Left ventricle myocardium superior (tissue), 1 donor: Measurements from ENCODE around the gene LPAR1. TPM values are rescaled to one million over a fixed set of nuclear protein-coding genes. Genes with fewer than 3 reads are reported as not detected.
"Not testable (repeated sequence)": the region's sequence is repeated elsewhere in the genome, so short reads cannot be mapped to it uniquely, and the experiment has no call there.

Experiments
- ATAC-seq: fragments of 200-7000 bp; cut with Tn5 transposase; one replicate; pipeline ENCODE4 v1.9.1; 2020; ENCODE audit warnings: mild to moderate bottlenecking, moderate library complexity
- DNase-seq: peaks from one replicate; pipeline ENCODE4 v3.0.0-alpha.2; 2020
- intact Hi-C: fragments of 100-400 bp; cut with micrococcal nuclease; formaldehyde crosslinking; loops from one replicate; pipeline ENCODE4 v1.11.0; 2022
- long read RNA-seq: library from polyadenylated mRNA; unstranded; transcript quantifications from one replicate; pipeline ENCODE4 v2.0.0, GENCODE V29; 2021
- total RNA-seq: library from RNA; stranded (reverse); fragmentation: NEBNext Ultra II Directional; extraction: Animal tissue kit (Norgen Biotek cat#: 25700); gene quantifications from one replicate; pipeline ENCODE4 v1.2.1, GENCODE V29; 2021
- donor health status: DM: no; HTN: yes; CAD: no; lungs with severe emphysema.

The LPAR1 gene, protein sequence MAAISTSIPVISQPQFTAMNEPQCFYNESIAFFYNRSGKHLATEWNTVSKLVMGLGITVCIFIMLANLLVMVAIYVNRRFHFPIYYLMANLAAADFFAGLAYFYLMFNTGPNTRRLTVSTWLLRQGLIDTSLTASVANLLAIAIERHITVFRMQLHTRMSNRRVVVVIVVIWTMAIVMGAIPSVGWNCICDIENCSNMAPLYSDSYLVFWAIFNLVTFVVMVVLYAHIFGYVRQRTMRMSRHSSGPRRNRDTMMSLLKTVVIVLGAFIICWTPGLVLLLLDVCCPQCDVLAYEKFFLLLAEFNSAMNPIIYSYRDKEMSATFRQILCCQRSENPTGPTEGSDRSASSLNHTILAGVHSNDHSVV
- 9.3 TPM for total RNA-seq
- long read RNA-seq, partial matches to known transcripts, result 1 of 19 reads
- long read RNA-seq, other reads (novel, unspliced or antisense), result 17 of 19 reads

DNA sequence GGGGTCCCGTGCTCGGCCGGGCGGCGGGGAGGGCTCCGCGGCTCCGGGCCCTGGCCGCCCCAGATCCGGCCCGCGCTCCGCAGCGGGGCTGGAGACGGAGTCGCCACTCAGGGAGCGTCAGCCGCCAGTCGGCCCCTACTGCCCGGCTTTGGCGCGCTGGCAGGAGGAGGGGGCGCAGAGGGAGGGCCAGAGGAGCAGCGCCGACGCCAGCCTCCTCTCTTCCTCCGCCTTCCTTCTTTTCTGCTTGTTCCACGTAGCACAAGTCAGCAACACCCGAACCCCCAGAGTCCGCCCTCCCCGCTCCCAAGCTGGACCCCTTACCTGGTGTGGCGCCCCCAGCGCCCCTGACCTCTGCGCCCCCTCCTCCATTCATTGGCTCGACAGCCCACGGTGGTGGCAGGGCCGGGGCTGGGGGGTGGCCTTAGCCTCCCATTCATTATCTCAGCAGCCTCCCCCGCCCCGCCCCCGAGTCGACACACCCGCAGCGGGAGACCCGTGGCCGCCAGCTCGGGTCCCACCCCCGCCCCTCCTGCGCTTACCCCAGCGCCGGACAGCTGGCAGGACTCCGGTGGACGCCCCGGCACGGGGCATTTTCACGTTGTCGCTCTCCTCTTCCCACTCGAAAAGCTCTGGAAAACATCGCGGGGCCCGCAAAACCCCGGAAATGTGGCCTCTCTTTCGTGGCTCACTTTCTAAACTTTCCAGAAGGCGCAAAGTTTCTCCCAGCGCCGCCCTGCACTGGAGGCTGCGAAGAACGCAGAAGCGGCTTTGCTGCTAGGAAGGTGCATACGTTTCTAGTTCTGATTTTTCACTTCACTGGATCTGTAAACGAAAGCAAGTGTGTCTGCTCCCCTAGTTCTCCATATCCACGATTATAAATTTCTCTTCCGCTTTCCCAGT is at the start of gene LPAR1:
LPAR1 (minus strand) TSS at position 140 of the 900 bp plus-strand sequence. CDS start 66,353 bp downstream, outside the sequence.
- intact Hi-C loops, result no loop called here
- DNase-seq (peak; percentile 79), ATAC-seq (peak; percentile 73)

DNA sequence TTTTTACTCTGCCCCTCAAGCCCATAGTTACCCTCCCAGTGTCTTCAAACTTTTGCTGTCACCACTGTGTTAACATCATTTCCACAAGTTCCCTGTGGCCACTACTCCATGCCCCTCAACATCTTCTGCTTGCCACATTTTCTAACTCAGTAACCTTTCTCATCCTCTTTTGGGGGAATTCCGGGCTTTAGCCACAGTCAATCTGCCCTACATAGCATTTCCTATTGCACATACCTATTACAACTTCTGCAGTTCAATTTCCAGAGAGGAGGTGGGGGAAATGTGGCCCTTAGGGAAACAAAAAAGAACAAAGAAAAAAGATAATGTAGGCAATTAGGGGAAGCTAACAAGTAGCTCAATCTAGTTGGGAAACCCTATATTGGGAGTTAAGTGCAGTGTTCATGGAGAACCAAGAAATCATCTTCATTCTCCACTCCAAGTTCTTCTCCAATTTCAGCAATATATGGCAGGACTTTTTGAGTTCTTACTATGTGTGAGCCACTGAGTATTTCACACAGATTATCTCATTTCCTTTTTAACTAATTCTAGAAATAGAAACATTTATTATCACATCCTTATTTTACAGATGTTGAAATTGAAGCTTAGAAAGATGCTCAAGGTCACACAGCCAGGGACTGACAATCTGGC is 40.2 kb upstream of the LPAR1 start:
- ATAC-seq (no peak), DNase-seq (no peak)
- intact Hi-C loops, result no loop called here

DNA sequence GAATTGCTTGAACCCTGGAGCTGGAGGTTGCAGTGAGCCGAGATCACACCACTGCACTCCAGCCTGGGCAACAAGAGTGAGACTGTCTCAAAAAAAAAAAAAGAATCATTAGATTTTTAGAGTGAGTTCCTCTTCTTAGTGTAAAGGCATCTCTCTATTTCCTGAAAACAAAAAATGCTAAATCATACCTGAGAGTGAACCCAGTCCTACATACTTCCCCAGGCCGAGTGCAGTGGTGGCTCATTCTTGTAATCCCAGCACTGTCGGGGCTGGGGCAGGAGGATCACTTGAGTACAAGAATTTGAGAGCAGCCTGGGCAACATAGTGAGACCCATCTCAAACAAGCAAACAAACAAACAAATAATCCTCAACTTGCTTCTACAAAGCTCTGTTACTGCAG is 38.2 kb upstream of the LPAR1 start:
- intact Hi-C loops, result no loop called here
- ATAC-seq (no peak), DNase-seq (no peak)

DNA sequence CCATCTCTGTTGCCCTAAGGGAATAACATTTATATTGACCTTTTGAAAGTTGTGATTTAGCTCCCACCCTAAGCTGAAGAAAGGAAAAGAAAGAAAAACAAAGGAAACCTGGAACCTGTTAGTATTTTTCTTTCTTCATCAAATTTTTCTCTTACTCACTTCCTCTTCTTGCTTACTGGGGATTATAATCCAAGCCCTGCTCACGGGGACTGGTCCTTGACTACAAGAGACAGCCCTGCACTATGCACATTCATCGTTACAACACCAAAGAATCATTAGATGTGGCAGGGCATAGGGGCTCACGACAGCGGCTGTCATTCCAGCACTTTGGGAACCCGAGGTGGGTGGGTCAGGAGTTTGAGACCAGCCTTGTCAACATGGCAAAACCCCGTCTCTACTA is 37.8 kb upstream of the LPAR1 start:
- DNase-seq (no peak), ATAC-seq (no peak)
- intact Hi-C loops, result no loop called here

DNA sequence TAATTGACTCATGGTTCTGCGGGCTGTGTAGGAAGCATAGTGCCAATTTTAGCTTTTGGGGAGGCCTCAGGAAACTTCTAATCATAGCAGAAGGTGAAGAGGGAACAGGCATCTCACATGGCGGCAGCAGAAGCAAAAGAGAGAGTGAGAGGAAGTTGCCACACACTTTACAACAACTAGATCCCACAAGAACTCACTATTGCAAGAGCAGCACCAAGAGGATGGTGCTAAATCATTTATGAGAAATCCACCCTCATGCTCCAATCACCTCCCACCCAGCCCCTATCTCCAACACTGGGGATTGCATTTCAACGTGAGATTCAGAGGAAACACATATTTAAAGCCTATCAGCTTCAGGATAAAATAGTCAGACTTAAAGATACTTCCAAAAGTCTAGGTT is 36.1 kb upstream of the LPAR1 start:
- intact Hi-C loops, result no loop called here
- no peak for DNase-seq
- ATAC-seq, result no peak

DNA sequence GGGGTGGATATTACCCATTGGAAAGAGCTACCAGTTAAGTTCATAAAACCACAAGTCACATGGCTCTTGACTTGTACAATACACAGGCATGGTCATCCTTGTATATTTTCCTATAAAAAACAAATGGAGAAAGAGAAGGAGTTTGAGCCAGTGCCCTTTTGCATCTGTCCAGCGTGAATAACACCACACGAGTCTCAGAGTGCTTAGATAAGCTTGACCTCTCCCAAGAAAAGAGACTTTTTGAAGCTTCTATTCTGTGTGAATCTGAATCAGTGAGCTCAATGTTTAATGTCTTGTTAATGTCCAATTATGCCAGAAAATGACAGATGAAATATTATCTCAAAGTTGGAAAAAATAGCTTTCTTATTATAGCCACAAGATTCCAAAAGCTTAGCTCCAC is 30.9 kb upstream of the LPAR1 start:
- intact Hi-C loops, result no loop called here
- DNase-seq, result no peak
- ATAC-seq, result no peak

DNA sequence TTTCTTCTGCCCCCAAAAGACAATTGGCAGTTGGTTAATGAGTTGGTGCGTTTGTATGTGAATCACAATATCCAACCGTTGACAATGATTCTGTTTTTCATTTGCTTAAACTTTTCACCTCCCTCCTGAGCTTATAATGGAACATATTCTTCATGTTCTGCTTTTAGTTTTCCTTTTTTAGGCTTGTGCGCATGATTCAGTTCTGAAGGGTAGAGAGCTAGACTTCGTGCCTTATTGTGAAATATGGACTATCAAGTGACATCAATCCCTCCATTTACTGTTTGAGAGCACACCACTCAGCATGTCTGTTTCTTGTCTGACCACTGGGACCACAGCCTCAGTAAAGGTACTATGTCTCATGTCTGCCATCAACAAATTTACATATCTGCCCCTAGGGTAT is 30.5 kb upstream of the LPAR1 start:
- intact Hi-C loops, result no loop called here
- ATAC-seq (peak; percentile 35), DNase-seq (no peak)

DNA sequence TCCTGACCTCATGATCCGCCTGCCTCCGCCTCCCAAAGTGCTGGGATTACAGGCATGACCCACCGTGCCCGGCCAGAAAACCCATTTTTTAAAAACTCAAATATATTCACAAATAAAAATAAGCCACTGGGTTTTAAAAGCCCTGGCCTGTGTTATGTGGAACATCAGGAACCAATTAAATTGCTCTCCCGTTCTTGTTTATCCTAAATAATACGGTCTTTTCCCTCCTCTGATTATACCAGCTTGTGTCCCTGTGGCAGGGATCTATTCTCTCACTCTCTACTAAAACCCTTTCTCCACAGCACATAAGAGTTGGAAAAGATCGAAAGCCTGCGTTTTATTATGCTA is 30.1 kb upstream of the LPAR1 start:
- intact Hi-C loops, result no loop called here
- ATAC-seq (peak; percentile 10), DNase-seq (no peak)

DNA sequence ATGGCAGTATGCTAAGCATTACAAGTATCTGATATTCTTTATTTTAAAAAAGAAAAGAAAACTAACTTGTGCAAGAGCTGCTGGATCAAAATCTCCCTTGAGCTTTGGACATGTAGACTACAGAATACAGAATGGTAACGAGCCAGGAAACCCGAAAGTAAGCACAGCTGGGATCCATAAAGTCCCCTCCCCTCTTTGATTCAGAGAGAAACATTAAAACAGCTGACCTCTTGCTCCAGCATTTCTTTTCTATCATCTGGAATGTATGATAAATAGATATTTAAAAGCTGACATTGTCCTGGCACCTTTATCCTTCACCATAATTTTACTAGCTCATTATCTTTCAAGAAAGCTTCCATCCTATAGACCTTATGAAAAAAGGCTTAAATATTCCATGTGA is 28.2 kb upstream of the LPAR1 start:
- ATAC-seq, result peak; percentile 79
- intact Hi-C loops, result no loop called here
- no peak for DNase-seq

DNA sequence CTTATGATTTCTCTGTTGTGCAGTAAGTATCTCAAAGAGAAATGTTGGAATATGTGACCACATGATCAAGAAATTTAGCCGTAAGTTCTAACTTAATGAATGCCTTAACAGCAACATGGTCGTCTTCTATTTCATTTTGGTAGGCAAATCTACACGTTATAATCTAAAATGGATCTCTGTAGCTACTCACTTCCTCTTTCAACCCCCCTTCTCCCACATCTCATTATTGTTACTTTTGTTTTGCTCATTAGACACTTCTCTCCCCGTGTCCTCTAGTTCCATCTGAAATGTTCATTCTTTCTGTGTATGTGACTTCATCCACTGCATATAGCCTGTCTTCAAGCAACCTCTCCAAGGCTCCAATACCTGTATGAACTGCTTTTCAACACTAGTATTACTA is 27.1 kb upstream of the LPAR1 start:
- DNase-seq (no peak), ATAC-seq (no peak)
- intact Hi-C loops, result no loop called here

DNA sequence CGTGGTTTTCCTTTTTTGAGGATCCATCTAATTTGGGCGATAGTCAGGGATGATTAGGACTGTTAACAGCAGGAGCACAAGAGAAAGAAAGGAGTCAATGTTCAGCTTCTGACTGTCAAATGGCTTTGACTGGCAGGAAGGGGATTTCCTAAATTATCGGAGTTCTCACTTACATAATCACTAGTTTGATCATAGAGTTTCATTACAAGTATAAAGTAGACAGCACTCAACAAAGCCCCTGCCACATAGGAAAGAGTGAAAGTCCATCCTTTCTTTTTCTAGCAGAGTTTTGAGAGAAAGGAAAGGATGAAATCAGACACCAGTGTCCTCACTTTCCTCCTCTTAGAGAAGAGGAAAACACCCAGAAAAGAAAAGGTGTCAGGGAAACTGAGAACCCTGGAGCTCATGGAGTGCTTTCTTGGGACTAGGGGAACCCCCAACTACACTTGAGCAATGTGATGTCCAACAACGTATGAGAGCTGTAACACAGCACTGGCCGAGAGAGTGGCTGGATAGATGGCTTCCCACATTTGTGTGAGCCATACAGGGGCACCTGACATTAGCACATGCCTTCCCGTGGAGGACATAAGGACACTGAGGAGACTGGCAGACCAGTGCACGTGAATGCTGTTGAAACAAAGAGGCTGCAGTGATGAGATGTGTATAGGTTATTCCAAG is 26.0 kb upstream of the LPAR1 start:
- no peak for DNase-seq
- ATAC-seq, result no peak
- intact Hi-C loops, result no loop called here

DNA sequence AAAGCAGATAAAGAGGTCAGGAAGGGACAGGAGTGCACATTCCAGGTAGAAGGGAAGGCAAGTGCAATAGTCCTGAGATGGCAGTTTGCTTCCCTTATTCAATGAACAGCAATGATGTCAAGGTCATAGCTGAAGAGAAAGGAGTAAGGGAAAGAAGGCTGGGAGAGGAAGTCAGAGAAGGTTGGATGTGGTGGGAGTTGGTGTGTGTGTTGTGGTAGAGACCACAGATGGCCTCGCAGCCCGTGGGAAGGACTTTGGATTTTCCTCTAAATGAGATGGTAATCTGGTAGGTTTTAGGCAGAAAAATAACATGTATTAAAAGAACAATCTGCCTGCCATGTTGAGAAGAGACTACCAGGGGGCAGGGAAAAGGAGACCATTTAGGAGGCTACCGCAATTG is 25.1 kb upstream of the LPAR1 start:
- DNase-seq (no peak), ATAC-seq (no peak)
- intact Hi-C loops, result no loop called here

DNA sequence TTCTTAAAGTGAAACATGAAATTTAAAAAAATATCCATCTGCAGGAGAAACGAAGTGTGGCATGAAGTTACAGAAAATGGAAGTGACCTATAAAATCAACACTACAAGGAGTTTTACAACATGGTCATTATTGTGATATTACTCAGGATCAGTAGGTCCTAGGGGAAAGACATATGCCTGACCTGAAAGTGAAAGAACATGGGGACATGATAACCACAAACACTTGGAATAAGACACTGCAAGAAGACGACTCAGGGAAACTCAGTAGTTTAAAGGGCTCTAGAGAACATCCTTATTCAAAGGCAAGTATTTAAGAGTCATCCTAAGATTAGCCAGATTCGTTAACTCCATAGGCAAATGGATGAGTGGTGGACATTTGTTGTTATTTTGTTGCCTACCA is 19.9 kb upstream of the LPAR1 start:
- intact Hi-C loops, result no loop called here
- DNase-seq, result no peak
- no peak for ATAC-seq

DNA sequence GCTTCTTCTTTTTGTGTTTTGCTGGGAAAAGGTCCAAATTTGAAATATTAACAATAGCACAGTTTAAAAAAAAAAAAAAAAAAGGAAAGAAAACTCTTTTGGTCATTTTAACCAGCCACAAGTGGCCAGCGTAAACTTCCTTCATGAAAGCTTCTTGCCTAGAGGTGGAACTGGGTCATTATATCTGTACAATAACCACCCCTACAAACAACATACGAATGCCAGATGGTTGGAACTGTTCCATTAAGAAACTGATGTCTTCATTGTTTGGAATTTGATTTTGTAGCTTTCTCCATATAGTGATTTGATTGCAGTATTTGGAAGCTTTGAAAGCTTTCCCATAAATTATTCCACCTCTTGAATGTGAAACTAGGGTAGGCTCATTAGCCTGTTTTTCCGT is 18.3 kb upstream of the LPAR1 start:
- intact Hi-C loops, result no loop called here
- DNase-seq, result no peak
- ATAC-seq, result no peak

DNA sequence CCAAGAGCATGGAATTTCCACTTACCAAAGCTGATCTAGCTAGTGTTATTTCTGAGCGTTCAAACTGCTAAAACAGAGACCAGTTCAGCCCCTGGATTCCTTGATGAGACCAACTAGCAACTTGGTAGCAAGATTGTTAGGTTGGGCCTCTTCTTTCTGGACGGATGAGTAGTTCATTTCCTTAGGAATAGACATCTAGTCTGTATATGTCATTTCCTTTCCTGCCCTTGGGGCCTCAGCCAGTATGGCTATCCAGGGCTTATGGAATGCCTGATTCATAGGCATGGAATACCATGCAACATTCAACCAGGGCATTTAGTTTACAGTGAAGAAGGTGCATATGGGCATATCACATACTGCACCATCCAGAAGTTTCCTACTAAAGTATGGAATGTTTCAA is 14.5 kb upstream of the LPAR1 start:
- no peak for DNase-seq
- intact Hi-C loops, result no loop called here

DNA sequence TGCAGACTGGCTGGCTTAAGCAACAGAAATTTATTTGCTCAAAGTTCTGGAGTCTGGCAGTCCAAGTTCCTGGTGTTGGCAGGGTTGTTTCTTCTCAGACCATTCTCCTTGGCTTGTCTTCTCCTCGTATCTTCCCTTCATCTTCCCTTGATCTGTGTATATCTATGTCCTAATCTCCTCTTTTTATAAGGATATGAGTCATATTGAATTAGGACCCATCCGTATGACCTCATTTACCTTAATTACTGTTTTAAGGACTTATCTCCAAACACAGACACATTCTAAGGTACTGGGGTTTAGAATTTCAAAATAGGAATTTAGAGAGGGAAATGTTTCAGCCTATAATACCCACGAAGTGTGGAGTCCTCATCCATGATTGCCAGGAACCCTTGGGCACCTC is 13.1 kb upstream of the LPAR1 start:
- ATAC-seq (no peak), DNase-seq (no peak)
- intact Hi-C loops, result no loop called here

More for the DNA sequence above, 14.5 kb upstream of the LPAR1 start:
- ATAC-seq, result no peak

DNA sequence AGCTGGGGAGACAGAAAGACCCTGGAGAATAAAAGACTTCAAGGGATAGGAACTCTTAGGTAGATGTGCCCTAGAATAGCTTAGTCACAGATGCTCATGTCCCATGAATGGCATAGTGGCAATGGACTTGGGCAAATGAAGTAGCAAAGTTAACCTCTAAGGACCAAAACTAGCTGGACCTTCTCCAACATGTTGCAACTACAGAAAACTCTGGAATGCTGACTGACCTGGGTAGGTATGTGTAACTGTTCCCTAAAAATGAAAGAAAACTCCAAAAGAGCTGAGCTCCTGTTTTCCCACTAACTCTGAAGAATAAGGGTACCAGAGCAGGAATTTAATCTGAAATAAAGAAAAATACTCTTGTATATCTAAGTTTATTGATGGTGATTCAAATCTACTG is 12.5 kb upstream of the LPAR1 start:
- no peak for DNase-seq
- no peak for ATAC-seq
- intact Hi-C loops, result no loop called here

DNA sequence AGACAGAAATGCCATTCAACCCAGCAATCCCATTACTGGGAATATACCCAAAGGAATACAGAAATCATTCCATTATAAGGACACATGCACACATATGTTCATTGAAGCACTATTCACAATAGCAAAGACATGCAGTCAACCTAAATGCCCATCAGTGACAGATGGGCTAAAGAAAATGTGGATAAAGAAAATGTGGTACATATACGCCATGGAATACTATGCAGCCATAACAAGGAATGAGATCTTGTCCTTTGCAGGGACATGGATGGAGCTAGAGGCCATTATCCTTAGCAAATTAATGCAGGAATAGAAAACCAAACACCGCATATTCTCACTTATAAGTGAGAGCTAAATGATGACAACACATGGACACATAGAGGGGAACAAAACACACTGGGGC is 9.0 kb upstream of the LPAR1 start:
- intact Hi-C loops, DNase-seq, ATAC-seq: not testable (repeated sequence)

DNA sequence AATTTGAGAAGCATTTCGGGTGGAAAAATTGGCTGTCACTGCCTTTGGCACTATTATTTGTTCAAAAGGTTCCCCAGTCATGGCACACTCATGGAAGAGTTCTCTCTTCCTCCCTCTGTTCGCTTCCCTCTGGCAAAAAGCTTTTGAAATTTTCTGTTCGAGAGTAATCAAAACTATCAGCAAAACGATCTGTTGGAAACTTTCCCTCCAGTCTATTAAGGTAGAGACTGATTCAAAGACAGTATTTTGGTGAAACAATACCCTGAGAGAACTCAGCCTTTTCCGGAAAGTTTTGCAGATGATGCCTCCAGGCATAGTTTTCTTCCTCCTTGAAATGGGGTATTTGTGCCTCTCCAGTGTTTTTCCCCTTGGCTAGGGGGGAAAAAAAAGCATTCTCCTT is 3.6 kb upstream of the LPAR1 start:
- ATAC-seq (no peak), DNase-seq (no peak)
- intact Hi-C loops, result no loop called here

DNA sequence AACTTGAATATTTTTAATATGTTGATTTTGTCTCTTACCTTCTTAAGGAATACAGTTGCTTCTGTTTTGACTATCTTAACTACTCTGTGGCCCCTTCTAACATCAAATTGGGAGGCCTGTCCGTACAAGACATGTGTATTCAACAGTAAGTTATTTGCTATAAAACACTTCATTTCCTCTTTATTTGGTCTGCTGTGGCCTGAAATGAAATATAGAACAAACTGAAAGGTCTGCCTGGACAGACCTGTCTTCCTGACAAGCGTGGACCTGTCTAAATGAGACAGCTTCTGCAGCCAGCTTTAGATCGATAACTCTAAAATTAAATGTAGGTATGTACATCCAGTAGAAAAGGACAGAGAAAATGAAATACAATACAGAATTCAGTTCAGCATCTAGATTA is 2.2 kb upstream of the LPAR1 start:
- no peak for ATAC-seq
- intact Hi-C loops, result no loop called here
- DNase-seq, result no peak
